ENCODE data around the gene KLHL35.

The KLHL35 gene

DNA sequence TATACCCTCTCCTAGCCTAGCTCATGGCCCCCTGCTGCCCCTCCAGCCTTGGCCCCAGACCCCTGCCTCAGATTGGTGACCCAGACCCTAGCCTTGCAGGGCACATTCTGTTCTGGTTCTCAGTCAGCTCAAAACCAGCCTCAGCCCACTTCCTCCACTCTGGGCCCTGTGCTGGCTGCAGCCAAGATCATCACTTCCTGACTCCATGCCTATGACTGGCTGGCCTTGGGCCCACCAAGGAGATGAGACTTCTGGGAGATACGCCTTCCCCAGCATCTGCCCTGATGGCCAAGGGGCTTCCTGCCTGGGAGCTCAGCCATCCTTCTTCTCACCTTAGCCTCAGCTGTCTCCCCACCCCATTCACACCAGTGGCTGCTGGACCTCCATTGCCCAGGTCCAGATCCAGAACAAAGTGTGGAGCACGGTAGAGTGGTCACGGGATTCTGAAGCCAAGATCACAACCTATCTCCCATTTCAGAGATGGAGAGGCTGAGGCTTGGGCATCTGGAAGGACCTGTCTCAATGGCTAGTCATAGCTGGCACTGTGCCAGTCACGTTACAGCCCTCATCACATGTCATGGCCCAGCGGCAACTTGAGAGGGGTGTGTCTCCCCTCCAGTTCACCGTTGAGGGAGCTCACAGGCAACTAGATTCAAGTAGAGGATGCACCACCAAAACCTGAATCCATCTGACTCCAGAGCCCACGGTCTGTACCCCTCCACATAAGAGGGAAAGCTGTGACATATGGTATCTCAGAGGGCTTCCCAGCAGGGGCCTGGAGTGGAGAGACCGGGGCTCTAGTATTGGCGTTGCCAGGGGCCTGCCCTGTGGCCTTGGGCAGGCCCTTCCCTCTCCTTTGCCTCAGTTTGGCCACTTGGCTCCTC is 43.0 kb upstream of the KLHL35 start:
- Histone ChIP-seq H3K9me3 (ENCODE audit: control insufficient read depth, insufficient read depth, low read length) (no peaks in the 10 kb centered on the region), H3K27ac (ENCODE audit: low read depth, low read length) (peak overlapping the region; percentile 46), H3K4me1 (ENCODE audit: control insufficient read depth, insufficient read depth, low read length) (peaks cover 14% of the 10 kb centered on the region), H3K4me3 (ENCODE audit: low read depth, low read length) (no peak overlapping the region), H3K36me3 (ENCODE audit: control insufficient read depth, insufficient read depth, low read length) (no peaks in the 10 kb centered on the region), H3K27me3 (ENCODE audit: control insufficient read depth, insufficient read depth, low read length) (no peaks in the 10 kb centered on the region), H3K9ac (ENCODE audit: low read depth, low read length) (no peak overlapping the region)

DNA sequence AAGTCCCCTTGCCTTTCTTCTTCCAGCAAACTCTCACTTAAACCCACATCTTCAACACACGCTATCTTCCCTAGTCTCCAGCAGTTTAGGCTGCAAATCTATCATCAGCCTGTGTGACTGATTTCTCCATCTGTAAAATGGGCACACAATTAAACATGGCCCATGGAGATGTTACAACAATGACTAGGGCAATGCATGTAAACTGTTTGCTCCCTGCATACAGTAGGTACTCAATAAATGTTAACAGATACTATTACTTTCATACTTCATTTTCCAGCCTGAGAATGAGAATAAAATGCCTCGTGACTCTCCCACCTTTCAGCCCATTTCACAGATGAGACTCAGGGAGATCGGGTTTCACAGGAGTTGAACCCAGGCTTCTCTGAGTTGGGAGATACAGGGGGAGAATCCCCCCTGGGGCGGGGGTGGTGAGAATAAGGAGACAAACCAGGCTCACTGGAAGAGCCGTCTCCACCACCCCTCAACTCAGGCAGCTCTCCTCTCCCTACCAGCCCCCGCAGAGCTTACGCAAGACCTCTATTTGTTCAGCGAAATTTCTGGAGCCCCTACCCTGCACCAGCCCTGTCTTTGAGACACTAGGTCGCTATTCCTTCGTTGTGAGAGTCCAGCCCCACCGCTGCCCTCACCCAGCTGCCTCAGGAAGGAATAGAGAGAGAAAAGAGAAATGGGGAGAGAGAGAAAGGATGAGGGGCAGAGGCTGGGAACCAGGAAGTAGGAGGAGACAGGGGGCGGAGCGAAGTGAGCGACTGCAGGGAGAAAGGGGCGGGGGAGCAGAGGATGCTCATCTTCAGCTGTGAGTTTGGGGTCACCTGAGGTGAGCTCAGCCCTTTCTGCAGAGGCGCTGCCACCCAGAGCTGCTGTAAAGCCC is 42.1 kb upstream of the KLHL35 start:
- Histone ChIP-seq H3K4me1 (ENCODE audit: control insufficient read depth, insufficient read depth, low read length) (peaks cover 14% of the 10 kb centered on the region), H3K9ac (ENCODE audit: low read depth, low read length) (no peak overlapping the region), H3K36me3 (ENCODE audit: control insufficient read depth, insufficient read depth, low read length) (no peaks in the 10 kb centered on the region), H3K4me3 (ENCODE audit: low read depth, low read length) (peak overlapping the region; percentile 41), H3K9me3 (ENCODE audit: control insufficient read depth, insufficient read depth, low read length) (no peaks in the 10 kb centered on the region), H3K27ac (ENCODE audit: low read depth, low read length) (peak overlapping the region; percentile 76), H3K27me3 (ENCODE audit: control insufficient read depth, insufficient read depth, low read length) (no peaks in the 10 kb centered on the region)

GRCh38 chr11:75474240-75474639 is 41.2 kb upstream of the KLHL35 start:
- H3K9me3 ChIP-seq (ENCODE audit: control insufficient read depth, insufficient read depth, low read length): no peaks in the 10 kb centered on the region
- H3K27me3 ChIP-seq (ENCODE audit: control insufficient read depth, insufficient read depth, low read length): no peaks in the 10 kb centered on the region
- peak overlapping the region; percentile 3 for H3K27ac ChIP-seq (ENCODE audit: low read depth, low read length)
- H3K4me3 ChIP-seq (ENCODE audit: low read depth, low read length): no peak overlapping the region
- H3K4me1 ChIP-seq (ENCODE audit: control insufficient read depth, insufficient read depth, low read length): peaks cover 14% of the 10 kb centered on the region
- no peak overlapping the region for H3K9ac ChIP-seq (ENCODE audit: low read depth, low read length)
- no peaks in the 10 kb centered on the region for H3K36me3 ChIP-seq (ENCODE audit: control insufficient read depth, insufficient read depth, low read length)

GRCh38 chr11:75473684-75474083 is 40.7 kb upstream of the KLHL35 start:
- H3K27ac ChIP-seq (ENCODE audit: low read depth, low read length): no peak overlapping the region
- H3K9me3 ChIP-seq (ENCODE audit: control insufficient read depth, insufficient read depth, low read length): no peaks in the 10 kb centered on the region
- H3K9ac ChIP-seq (ENCODE audit: low read depth, low read length): no peak overlapping the region
- H3K36me3 ChIP-seq (ENCODE audit: control insufficient read depth, insufficient read depth, low read length): no peaks in the 10 kb centered on the region
- no peak overlapping the region for H3K4me3 ChIP-seq (ENCODE audit: low read depth, low read length)
- H3K4me1 ChIP-seq (ENCODE audit: control insufficient read depth, insufficient read depth, low read length): peaks cover 17% of the 10 kb centered on the region
- no peaks in the 10 kb centered on the region for H3K27me3 ChIP-seq (ENCODE audit: control insufficient read depth, insufficient read depth, low read length)

DNA sequence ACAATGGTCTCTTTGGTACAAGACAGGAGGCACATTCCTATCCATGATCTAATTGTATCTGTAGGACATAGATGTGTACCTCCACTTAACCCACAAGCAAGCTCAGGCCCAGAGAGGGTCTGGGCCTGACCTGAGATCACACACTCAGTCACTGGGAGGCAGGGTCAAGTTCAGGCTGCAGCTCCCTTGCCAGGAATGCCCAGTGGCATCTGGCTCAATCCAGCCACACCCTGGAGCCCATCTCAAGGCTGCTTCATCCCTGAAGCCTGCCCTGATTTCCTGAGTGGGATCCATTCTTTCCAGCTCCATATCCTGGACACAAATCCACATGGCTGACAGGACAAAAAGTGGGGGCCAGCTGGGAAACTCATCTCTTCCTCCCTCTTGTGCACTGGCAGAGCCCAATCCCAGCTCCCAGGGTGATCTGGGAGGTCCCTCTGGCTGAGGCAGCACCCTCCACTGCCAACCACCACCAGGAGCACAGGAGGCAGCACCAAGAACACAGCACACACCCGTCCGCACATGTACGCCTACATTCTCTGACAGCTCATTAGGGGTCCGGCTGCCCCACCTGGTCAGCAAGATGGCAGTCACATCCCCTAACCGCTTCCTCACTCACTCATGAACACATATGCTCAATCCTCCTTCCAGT is 39.2 kb upstream of the KLHL35 start:
- Histone ChIP-seq H3K36me3 (ENCODE audit: control insufficient read depth, insufficient read depth, low read length) (no peaks in the 10 kb centered on the region), H3K9me3 (ENCODE audit: control insufficient read depth, insufficient read depth, low read length) (no peaks in the 10 kb centered on the region), H3K4me3 (ENCODE audit: low read depth, low read length) (no peak overlapping the region), H3K9ac (ENCODE audit: low read depth, low read length) (no peak overlapping the region), H3K27ac (ENCODE audit: low read depth, low read length) (no peak overlapping the region), H3K27me3 (ENCODE audit: control insufficient read depth, insufficient read depth, low read length) (no peaks in the 10 kb centered on the region), H3K4me1 (ENCODE audit: control insufficient read depth, insufficient read depth, low read length) (peaks cover 21% of the 10 kb centered on the region)

DNA sequence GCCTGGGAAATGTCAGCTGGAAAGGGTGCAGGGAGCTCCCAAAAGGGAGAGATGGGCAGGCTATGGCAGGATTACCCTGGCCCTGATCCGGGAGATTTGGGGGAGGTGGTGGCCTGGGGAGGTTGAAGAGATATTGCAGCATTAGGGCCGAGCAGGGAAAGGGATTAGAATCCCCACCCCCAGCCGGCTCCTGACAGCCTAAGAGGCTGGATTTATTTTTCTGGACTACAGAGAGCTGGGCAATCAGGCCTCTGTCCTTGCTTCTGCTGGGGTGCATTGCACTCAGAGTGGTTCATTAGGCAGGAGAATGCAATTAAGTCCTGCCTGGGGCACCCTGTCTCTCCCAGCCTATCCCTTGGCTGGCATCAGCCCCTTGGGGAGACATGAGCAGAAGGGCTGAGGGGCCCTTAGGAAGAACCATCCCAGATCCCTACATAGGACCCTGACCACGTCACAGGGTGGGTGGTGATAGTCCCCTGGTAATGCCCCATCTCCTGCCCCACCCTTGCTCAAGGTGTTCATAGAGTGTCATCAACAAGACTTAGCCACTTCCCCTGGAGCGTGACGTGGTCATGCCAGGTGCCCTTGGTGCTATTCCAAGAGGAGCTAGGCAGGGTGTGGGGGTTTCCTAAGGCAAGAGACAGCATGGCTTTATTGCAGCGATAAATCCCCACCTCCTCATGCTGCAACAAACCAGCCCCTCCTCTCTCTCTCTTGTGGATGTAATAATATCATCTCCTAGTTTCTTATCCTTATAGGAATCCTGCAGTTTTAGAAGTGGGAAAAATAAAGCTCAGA is 38.4 kb upstream of the KLHL35 start:
- Histone ChIP-seq H3K27me3 (ENCODE audit: control insufficient read depth, insufficient read depth, low read length) (no peaks in the 10 kb centered on the region), H3K4me3 (ENCODE audit: low read depth, low read length) (no peak overlapping the region), H3K9ac (ENCODE audit: low read depth, low read length) (no peak overlapping the region), H3K27ac (ENCODE audit: low read depth, low read length) (no peak overlapping the region), H3K4me1 (ENCODE audit: control insufficient read depth, insufficient read depth, low read length) (peaks cover 21% of the 10 kb centered on the region), H3K36me3 (ENCODE audit: control insufficient read depth, insufficient read depth, low read length) (no peaks in the 10 kb centered on the region), H3K9me3 (ENCODE audit: control insufficient read depth, insufficient read depth, low read length) (no peaks in the 10 kb centered on the region)

DNA sequence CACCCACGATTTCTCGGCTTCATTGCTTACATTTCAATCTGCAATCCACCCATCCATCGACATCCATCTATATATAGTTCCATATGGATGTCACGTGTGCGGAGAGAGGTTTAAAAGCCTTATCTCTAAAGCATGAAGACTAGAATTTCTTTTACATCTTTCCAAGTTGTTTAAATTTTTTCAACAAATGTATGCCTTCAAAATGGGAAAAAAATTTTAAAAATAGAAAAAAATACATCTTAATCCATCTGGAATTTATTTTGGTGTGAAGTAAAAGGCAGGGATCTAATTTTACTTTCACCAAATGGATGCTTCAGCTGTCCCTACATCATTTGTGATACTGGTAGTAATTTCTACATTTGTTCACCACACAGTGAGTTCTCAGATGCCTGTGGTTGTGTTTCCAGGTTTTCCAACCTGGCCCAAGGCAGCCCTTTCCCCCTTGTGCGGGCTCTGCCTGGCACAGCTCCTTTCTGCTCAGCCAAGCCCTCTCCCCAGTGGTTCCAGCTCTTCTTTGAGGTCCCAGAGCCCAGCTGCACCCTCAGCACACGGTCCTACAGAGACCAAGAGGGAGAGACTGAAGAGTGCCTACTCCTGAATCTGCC is 37.6 kb upstream of the KLHL35 start:
- H3K27me3 ChIP-seq (ENCODE audit: control insufficient read depth, insufficient read depth, low read length): no peaks in the 10 kb centered on the region
- no peak overlapping the region for H3K27ac ChIP-seq (ENCODE audit: low read depth, low read length)
- no peak overlapping the region for H3K4me3 ChIP-seq (ENCODE audit: low read depth, low read length)
- no peaks in the 10 kb centered on the region for H3K9me3 ChIP-seq (ENCODE audit: control insufficient read depth, insufficient read depth, low read length)
- H3K9ac ChIP-seq (ENCODE audit: low read depth, low read length): no peak overlapping the region
- H3K4me1 ChIP-seq (ENCODE audit: control insufficient read depth, insufficient read depth, low read length): peaks cover 23% of the 10 kb centered on the region
- H3K36me3 ChIP-seq (ENCODE audit: control insufficient read depth, insufficient read depth, low read length): no peaks in the 10 kb centered on the region

GRCh38 chr11:75469785-75470405 is 36.9 kb upstream of the KLHL35 start:
- H3K9me3 ChIP-seq (ENCODE audit: control insufficient read depth, insufficient read depth, low read length): no peaks in the 10 kb centered on the region
- no peak overlapping the region for H3K4me3 ChIP-seq (ENCODE audit: low read depth, low read length)
- peaks cover 17% of the 10 kb centered on the region for H3K4me1 ChIP-seq (ENCODE audit: control insufficient read depth, insufficient read depth, low read length)
- no peak overlapping the region for H3K9ac ChIP-seq (ENCODE audit: low read depth, low read length)
- H3K27ac ChIP-seq (ENCODE audit: low read depth, low read length): no peak overlapping the region
- H3K36me3 ChIP-seq (ENCODE audit: control insufficient read depth, insufficient read depth, low read length): no peaks in the 10 kb centered on the region
- H3K27me3 ChIP-seq (ENCODE audit: control insufficient read depth, insufficient read depth, low read length): no peaks in the 10 kb centered on the region

DNA sequence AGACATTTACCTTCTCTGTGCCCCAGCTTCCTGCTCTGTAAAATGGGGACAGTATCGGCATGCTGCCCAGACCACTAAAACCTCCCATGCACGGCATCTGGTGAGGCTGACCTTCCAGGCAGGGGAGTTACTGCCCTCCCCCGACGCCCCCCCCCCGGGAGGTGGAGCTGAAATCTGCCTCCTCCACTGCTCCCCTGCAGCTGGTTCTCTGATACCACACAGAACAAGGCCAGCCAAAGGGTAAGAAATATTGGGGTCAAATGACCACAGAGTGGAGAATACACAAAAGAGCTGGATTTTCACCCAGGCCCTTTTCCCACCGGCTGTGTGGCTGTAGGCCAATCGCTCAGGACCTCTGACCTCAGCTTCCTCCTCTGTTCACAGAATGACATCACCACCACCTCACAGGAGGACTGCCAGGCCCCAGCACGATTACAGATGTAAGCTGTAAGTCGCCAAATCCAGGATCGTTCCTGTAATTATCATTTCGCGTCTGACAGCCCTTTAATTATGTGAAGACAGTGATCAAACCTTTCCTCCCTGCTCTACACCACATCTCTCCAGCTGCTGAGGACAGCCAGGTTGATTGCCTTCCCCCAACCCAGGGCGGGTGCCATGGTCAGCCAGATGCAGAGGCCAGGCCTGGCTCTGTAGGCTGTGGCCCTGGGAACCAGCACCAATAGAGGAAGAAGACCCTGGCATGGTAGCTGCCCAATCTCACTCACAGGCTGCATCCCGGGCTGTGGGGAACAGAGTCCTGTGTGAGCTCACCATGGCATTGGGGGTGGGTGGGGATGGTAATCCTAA is 35.7 kb upstream of the KLHL35 start:
- peaks cover 14% of the 10 kb centered on the region for H3K4me1 ChIP-seq (ENCODE audit: control insufficient read depth, insufficient read depth, low read length)
- H3K27me3 ChIP-seq (ENCODE audit: control insufficient read depth, insufficient read depth, low read length): no peaks in the 10 kb centered on the region
- no peak overlapping the region for H3K4me3 ChIP-seq (ENCODE audit: low read depth, low read length)
- no peak overlapping the region for H3K9ac ChIP-seq (ENCODE audit: low read depth, low read length)
- H3K27ac ChIP-seq (ENCODE audit: low read depth, low read length): no peak overlapping the region
- no peaks in the 10 kb centered on the region for H3K9me3 ChIP-seq (ENCODE audit: control insufficient read depth, insufficient read depth, low read length)
- no peaks in the 10 kb centered on the region for H3K36me3 ChIP-seq (ENCODE audit: control insufficient read depth, insufficient read depth, low read length)
